Measurements from ENCODE around the gene HCST.
"Not testable (repeated sequence)": the region's sequence is repeated elsewhere in the genome, so short reads cannot be mapped to it uniquely, and the experiment has no call there.

HCST gene

GRCh38 chr19:35908973-35909683 is 6.8 kb downstream of the HCST start:
- peak overlapping the region in 1 of 2 experiments; percentile 13 for H3K4ac ChIP-seq (ENCODE audit: low read depth in 1 of 2, low read length in 2 of 2)
- 74% methylated on average over 7 of the region's 10 CpGs for WGBS
- no peaks in the 10 kb centered on the region for H3K36me3 ChIP-seq (ENCODE audit: control insufficient read depth in 1 of 2, insufficient read depth in 2 of 2, low read depth in 1 of 2, low read length in 2 of 2)
- no peak overlapping the region for H3K4me3 ChIP-seq (ENCODE audit: insufficient read depth in 1 of 2, low read depth in 1 of 2, low read length in 2 of 2)
- H3K23ac ChIP-seq (ENCODE audit: low read length in 2 of 2): no peak overlapping the region
- no peaks in the 10 kb centered on the region for H3K79me1 ChIP-seq (replicated peaks; ENCODE audit: low read length, poor library complexity, severe bottlenecking)
- peaks cover 3% of the 10 kb centered on the region for H3K4me1 ChIP-seq (ENCODE audit: control insufficient read depth, insufficient read depth, low read depth, low read length)
- H4K8ac ChIP-seq (ENCODE audit: low read length): no peak overlapping the region
- H2AFZ ChIP-seq (ENCODE audit: low read depth, low read length): no peak overlapping the region
- no peak for DNase-seq
- H2BK5ac ChIP-seq (ENCODE audit: low read depth, low read length, poor library complexity, severe bottlenecking): no peak overlapping the region
- no peak overlapping the region for H3K14ac ChIP-seq (ENCODE audit: low read length in 2 of 2)
- H3K9ac ChIP-seq (ENCODE audit: low read length): no peak overlapping the region
- H3K27ac ChIP-seq (ENCODE audit: low read length, poor library complexity, severe bottlenecking): no peak overlapping the region
- no peak overlapping the region for H3K18ac ChIP-seq (ENCODE audit: low read depth in 1 of 2, low read length in 2 of 2)
- no peak overlapping the region for H2AK5ac ChIP-seq (ENCODE audit: low read length, severe bottlenecking)
- H4K91ac ChIP-seq (ENCODE audit: low read length): no peak overlapping the region
- H2BK15ac ChIP-seq (ENCODE audit: low read depth, poor library complexity, severe bottlenecking): no peak overlapping the region
- no peak overlapping the region for H3K4me2 ChIP-seq (ENCODE audit: low read length, poor library complexity, severe bottlenecking)
- H2BK120ac ChIP-seq (ENCODE audit: low read depth, low read length): no peak overlapping the region
- no peaks in the 10 kb centered on the region for H3K9me3 ChIP-seq (ENCODE audit: control insufficient read depth, low read length)
- H3K27me3 ChIP-seq (ENCODE audit: control insufficient read depth in 1 of 2, insufficient read depth in 1 of 2, low read length in 2 of 2): no peaks in the 10 kb centered on the region
- H2BK12ac ChIP-seq (ENCODE audit: low read length in 2 of 2): peak overlapping the region in 1 of 2 experiments; percentile 45

DNA sequence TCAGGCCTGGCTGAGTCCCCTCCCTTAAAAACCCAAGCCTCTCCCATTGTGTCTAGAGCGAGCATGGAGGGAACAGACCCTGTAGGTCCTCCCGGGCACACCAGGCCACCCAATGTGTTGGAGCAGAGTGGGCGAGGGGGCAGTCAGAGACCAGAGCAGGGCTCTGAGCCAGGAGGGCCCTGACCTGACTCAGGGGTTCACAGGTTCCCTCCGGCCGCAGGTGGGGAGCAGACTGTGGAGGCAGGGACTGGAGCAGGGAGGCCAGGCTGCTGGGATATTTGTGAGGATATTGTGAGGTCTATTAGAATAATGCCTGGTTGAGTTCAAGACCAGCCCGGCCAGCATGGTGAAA is 7.3 kb downstream of the HCST start:
- H4K8ac ChIP-seq (ENCODE audit: low read length): peak overlapping the region; percentile 9
- H3K27me3 ChIP-seq (ENCODE audit: control insufficient read depth in 1 of 2, insufficient read depth in 1 of 2, low read length in 2 of 2): no peaks in the 10 kb centered on the region
- H3K27ac ChIP-seq (ENCODE audit: low read length, poor library complexity, severe bottlenecking): no peak overlapping the region
- no peak overlapping the region for H3K4me3 ChIP-seq (ENCODE audit: insufficient read depth in 1 of 2, low read depth in 1 of 2, low read length in 2 of 2)
- H4K91ac ChIP-seq (ENCODE audit: low read length): no peak overlapping the region
- H3K14ac ChIP-seq (ENCODE audit: low read length in 2 of 2): no peak overlapping the region
- H3K4me2 ChIP-seq (ENCODE audit: low read length, poor library complexity, severe bottlenecking): no peak overlapping the region
- no peak overlapping the region for H3K23ac ChIP-seq (ENCODE audit: low read length in 2 of 2)
- 88% methylated on average over 6 of the region's 6 CpGs for WGBS
- no peak overlapping the region for H2BK5ac ChIP-seq (ENCODE audit: low read depth, low read length, poor library complexity, severe bottlenecking)
- no peak overlapping the region for H2AFZ ChIP-seq (ENCODE audit: low read depth, low read length)
- H2AK5ac ChIP-seq (ENCODE audit: low read length, severe bottlenecking): no peak overlapping the region
- no peak overlapping the region for H2BK120ac ChIP-seq (ENCODE audit: low read depth, low read length)
- H3K18ac ChIP-seq (ENCODE audit: low read depth in 1 of 2, low read length in 2 of 2): peak overlapping the region in 1 of 2 experiments; percentile 26
- H2BK15ac ChIP-seq (ENCODE audit: low read depth, poor library complexity, severe bottlenecking): no peak overlapping the region
- H3K4ac ChIP-seq (ENCODE audit: low read depth in 1 of 2, low read length in 2 of 2): peak overlapping the region in 1 of 2 experiments; percentile 13
- no peaks in the 10 kb centered on the region for H3K36me3 ChIP-seq (ENCODE audit: control insufficient read depth in 1 of 2, insufficient read depth in 2 of 2, low read depth in 1 of 2, low read length in 2 of 2)
- no peaks in the 10 kb centered on the region for H3K9me3 ChIP-seq (ENCODE audit: control insufficient read depth, low read length)
- no peak overlapping the region for H3K9ac ChIP-seq (ENCODE audit: low read length)
- no peak overlapping the region for H2BK12ac ChIP-seq (ENCODE audit: low read length in 2 of 2)
- peaks cover 3% of the 10 kb centered on the region for H3K4me1 ChIP-seq (ENCODE audit: control insufficient read depth, insufficient read depth, low read depth, low read length)
- no peak for DNase-seq
- no peaks in the 10 kb centered on the region for H3K79me1 ChIP-seq (replicated peaks; ENCODE audit: low read length, poor library complexity, severe bottlenecking)

DNA sequence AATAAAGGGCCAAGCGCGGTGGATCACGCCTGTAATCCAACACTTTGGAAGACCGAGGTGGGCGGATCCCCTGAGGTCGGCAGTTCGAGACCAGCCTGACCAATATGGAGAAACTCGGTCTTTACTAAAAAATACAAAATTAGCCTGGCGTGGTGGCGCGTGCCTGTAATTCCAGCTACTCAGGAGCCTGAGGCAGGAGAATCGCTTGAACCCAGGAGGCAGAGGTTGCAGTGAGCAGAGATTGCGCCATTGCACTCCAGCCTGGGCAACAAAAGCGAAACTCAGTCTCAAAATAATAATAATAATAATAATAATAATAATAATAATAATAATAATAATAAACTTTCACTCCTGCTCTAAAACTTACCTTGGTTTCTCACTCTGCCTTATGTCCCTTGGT is 8.0 kb downstream of the HCST start:
- H2AK5ac ChIP-seq (ENCODE audit: low read length, severe bottlenecking); H4K8ac ChIP-seq (ENCODE audit: low read length); H3K14ac ChIP-seq (ENCODE audit: low read length in 2 of 2); H3K9me3 ChIP-seq (ENCODE audit: control insufficient read depth, low read length); H3K23ac ChIP-seq (ENCODE audit: low read length in 2 of 2); H2BK15ac ChIP-seq (ENCODE audit: low read depth, poor library complexity, severe bottlenecking); H3K4me2 ChIP-seq (ENCODE audit: low read length, poor library complexity, severe bottlenecking); H3K4ac ChIP-seq (ENCODE audit: low read depth in 1 of 2, low read length in 2 of 2); H4K91ac ChIP-seq (ENCODE audit: low read length); H3K4me3 ChIP-seq (ENCODE audit: insufficient read depth in 1 of 2, low read depth in 1 of 2, low read length in 2 of 2); H3K27ac ChIP-seq (ENCODE audit: low read length, poor library complexity, severe bottlenecking); H3K9ac ChIP-seq (ENCODE audit: low read length); H3K4me1 ChIP-seq (ENCODE audit: control insufficient read depth, insufficient read depth, low read depth, low read length); DNase-seq; H2BK120ac ChIP-seq (ENCODE audit: low read depth, low read length); H3K79me1 ChIP-seq (replicated peaks; ENCODE audit: low read length, poor library complexity, severe bottlenecking); H2AFZ ChIP-seq (ENCODE audit: low read depth, low read length); H2BK12ac ChIP-seq (ENCODE audit: low read length in 2 of 2); H2BK5ac ChIP-seq (ENCODE audit: low read depth, low read length, poor library complexity, severe bottlenecking); H3K27me3 ChIP-seq (ENCODE audit: control insufficient read depth in 1 of 2, insufficient read depth in 1 of 2, low read length in 2 of 2); H3K18ac ChIP-seq (ENCODE audit: low read depth in 1 of 2, low read length in 2 of 2); H3K36me3 ChIP-seq (ENCODE audit: control insufficient read depth in 1 of 2, insufficient read depth in 2 of 2, low read depth in 1 of 2, low read length in 2 of 2): not testable (repeated sequence)
- WGBS: 94% methylated on average over 13 of the region's 14 CpGs

GRCh38 chr19:35911173-35911572 is 8.8 kb downstream of the HCST start:
- Histone ChIP-seq H3K14ac (ENCODE audit: low read length in 2 of 2) (no peak overlapping the region), H2BK15ac (ENCODE audit: low read depth, poor library complexity, severe bottlenecking) (no peak overlapping the region), H3K18ac (ENCODE audit: low read depth in 1 of 2, low read length in 2 of 2) (no peak overlapping the region), H4K91ac (ENCODE audit: low read length) (no peak overlapping the region), H3K4me3 (ENCODE audit: insufficient read depth in 1 of 2, low read depth in 1 of 2, low read length in 2 of 2) (no peak overlapping the region), H2BK5ac (ENCODE audit: low read depth, low read length, poor library complexity, severe bottlenecking) (no peak overlapping the region), H3K9ac (ENCODE audit: low read length) (no peak overlapping the region), H3K23ac (ENCODE audit: low read length in 2 of 2) (no peak overlapping the region), H4K8ac (ENCODE audit: low read length) (no peak overlapping the region), H3K27ac (ENCODE audit: low read length, poor library complexity, severe bottlenecking) (no peak overlapping the region), H3K9me3 (ENCODE audit: control insufficient read depth, low read length) (no peaks in the 10 kb centered on the region), H3K36me3 (ENCODE audit: control insufficient read depth in 1 of 2, insufficient read depth in 2 of 2, low read depth in 1 of 2, low read length in 2 of 2) (no peaks in the 10 kb centered on the region), H3K79me1 (replicated peaks; ENCODE audit: low read length, poor library complexity, severe bottlenecking) (no peaks in the 10 kb centered on the region), H3K4me1 (ENCODE audit: control insufficient read depth, insufficient read depth, low read depth, low read length) (peaks cover 3% of the 10 kb centered on the region), H3K4me2 (ENCODE audit: low read length, poor library complexity, severe bottlenecking) (no peak overlapping the region), H3K4ac (ENCODE audit: low read depth in 1 of 2, low read length in 2 of 2) (no peak overlapping the region), H2AK5ac (ENCODE audit: low read length, severe bottlenecking) (no peak overlapping the region), H2BK12ac (ENCODE audit: low read length in 2 of 2) (no peak overlapping the region), H3K27me3 (ENCODE audit: control insufficient read depth in 1 of 2, insufficient read depth in 1 of 2, low read length in 2 of 2) (no peaks in the 10 kb centered on the region), H2AFZ (ENCODE audit: low read depth, low read length) (no peak overlapping the region), H2BK120ac (ENCODE audit: low read depth, low read length) (no peak overlapping the region)
- 55% methylated on average over 3 of the region's 3 CpGs for WGBS
- DNase-seq: no peak
